Forelimb muscle (tissue), 1 donor: ENCODE data around the gene DVL3. TPM values are rescaled to one million over a fixed set of nuclear protein-coding genes. Genes with fewer than 3 reads are reported as not detected.
"Not testable (repeated sequence)": the region's sequence is repeated elsewhere in the genome, so short reads cannot be mapped to it uniquely, and the experiment has no call there.

ENCODE experiments used
- DNase-seq: peaks from one replicate; pipeline ENCODE4 v3.0.0-alpha.2; 2013; ENCODE audit warnings: low read depth
- polyA plus RNA-seq: library from polyadenylated mRNA; unstranded; fragments of 120-200 nt; gene quantifications from one replicate; pipeline ENCODE4 v1.2.1, GENCODE V29; 2013; ENCODE audit not compliant: insufficient read length

DVL3 gene
- polyA plus RNA-seq: 85.7 TPM

DNA sequence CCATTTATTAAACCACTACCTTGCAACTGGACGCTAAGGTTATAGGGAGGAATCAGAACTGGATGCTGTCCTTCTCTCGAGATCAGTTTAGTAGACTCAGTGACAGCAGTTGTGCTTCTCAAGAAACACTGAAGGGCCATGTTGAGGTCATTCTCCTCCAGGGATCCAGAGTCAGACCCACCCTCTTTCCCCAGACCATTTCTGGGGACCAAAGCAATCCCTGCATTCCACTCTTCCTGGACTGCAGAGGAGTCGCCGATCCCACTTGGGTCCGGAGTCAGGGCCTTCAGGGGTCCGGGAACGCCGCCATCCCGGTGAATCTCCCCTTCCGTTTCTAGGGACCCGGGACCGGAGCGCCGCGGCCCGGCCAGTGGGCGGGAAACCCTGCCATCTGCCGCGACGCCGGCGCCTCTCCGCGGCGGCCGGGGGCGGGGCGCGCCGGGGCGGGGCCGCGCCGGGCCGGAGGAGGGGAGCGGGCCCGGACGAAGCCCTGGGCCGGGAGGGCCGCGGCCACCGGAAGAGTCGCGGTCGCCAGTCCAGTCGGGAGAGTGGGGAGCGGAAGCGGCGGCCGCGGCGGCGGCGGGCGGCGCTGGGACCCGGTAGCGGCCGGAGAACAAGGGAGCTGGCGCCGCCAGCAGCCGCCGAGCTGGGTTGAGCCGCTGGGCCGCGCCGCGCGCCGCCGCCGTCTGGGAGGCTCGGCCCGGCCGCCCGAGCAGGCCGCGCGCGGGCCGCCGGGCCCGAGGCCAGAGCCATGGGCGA lies at the start of gene DVL3:
DVL3 (plus strand) TSS at position 493 of the 759 bp plus-strand sequence; CDS start at position 752, 259 bp downstream.
- DNase-seq: no peak

DNA sequence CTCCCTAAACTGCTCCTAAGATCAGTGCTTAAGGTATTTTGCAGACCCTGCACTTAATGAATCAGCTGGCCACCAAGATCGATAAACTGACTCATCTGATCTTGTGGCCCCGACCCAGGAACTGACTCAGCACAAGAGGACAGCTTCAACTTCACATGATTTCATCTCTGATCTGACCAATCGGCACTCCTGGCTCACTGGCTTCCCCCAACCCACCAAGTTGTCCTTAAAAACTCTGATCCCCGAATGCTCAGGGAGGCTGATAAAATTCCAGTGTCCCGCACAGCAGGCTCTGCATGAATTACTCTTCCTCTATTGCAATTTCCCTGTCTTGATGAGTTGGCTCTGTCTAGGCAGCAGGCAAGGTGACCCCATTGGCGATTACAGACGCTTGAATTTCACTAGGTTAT lies 44.9 kb upstream of the DVL3 start:
- DNase-seq: no peak

DNA sequence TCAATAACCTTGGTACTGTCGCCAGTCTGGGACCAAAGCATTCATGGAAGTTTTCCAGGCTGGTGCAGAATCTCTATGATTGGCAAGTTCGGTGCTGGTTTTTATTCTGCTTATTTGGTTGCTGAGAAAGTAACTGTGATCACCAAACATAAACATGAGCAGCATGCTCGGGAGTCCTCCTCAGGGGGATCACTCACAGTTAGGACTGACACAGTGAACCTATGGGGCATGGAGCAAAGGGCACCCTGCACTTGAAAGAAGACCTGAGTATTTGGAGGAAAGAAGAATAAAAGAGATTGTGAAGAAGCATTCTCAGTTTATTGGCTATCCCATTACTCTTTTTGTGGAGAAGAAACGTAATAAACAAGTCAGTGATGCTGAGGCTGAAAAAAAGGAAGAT lies 39.2 kb upstream of the DVL3 start:
- no peak for DNase-seq

DNA sequence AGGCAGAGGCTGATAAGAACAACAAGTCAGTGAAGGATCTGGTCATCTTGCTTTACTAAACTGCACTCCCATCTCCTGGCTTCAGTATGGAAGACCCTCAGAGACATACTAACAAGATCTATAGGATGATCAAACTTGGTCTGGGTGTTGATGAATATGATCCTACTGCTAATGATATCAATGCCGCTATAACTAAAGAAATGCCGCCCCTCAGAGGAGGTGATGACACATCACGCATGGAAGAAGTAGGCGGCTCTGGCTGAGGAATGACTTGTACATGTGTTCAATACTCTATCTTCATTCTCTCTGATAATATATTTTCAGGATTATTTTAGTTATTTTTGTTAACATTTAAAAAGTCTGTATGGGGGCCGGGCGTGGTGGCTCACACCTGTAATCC lies 37.5 kb upstream of the DVL3 start:
- DNase-seq: no peak

DNA sequence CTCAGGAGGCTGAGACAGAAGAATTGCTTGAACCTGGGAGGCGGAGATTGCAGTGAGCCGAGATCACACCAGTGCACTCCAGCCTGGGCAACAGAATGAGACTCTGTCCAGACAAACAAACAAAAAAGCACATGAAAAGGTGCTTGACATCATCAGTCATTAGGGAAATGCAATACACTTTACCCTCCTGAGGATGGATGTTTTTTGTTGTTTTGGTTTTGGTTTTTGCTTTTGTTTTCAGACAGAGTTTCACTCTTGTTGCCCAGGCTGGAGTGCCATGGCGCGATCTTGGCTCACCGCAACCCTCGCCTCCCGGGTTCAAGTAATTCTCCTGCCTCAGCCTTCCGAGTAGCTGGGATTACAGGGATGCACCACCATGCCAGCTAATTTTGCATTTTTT lies 34.1 kb upstream of the DVL3 start:
- DNase-seq: not testable (repeated sequence)

DNA sequence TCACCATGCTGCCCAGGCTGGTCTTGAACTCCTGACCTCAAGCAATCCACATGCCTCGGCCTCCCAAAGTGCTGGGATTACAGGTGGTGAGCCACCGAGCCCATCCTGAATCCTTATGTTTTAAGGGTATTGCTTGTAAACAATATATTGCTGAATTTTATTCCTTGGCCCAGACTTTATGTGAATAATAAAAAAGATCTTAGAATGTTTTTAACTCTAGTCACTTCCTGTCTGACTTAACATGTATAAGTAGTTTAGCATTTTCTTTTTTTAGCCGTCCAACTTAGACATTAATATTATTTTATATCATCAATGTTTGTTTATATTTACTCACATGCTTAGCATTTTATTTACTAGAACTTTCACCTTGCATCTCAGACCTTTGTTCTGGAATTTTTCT lies 29.2 kb upstream of the DVL3 start:
- DNase-seq: no peak

DNA sequence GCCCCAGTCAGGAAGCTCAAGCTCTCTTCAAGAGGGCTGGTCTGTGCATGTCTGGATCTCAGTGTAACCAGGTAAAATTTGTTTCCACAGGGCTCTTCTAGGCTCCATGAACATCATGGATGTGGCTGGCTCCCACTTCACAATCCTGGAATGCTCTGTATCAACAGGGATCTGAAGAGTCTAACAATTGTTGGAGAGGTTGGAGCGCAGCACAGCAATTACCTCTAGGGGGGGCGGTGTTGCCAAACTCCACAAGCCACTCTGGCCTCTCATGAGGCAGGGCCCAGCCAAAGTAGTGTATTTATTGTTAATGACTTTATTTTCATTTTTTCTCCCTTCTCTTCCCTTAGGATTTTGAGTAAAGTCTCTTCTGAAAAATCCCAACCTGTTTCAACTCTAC lies 26.2 kb upstream of the DVL3 start:
- DNase-seq: no peak

DNA sequence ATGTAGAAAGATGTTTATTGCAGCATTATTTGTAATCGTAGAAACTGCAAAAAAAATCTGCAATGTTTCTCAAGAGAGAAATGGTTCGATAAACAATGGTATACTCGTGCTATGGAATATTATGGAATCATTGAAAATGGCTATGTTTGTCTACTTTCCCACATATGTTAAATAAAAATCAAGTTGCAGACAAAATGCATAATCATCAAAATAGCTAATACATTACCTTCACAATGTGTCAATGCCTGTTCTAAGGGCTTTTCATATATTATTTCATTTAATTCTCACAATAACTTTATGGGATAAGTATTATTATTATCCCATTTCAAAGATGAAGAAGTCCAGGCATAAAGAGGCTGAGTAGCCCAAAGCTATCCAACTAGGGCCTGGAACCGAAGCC lies 22.2 kb upstream of the DVL3 start:
- no peak for DNase-seq

DNA sequence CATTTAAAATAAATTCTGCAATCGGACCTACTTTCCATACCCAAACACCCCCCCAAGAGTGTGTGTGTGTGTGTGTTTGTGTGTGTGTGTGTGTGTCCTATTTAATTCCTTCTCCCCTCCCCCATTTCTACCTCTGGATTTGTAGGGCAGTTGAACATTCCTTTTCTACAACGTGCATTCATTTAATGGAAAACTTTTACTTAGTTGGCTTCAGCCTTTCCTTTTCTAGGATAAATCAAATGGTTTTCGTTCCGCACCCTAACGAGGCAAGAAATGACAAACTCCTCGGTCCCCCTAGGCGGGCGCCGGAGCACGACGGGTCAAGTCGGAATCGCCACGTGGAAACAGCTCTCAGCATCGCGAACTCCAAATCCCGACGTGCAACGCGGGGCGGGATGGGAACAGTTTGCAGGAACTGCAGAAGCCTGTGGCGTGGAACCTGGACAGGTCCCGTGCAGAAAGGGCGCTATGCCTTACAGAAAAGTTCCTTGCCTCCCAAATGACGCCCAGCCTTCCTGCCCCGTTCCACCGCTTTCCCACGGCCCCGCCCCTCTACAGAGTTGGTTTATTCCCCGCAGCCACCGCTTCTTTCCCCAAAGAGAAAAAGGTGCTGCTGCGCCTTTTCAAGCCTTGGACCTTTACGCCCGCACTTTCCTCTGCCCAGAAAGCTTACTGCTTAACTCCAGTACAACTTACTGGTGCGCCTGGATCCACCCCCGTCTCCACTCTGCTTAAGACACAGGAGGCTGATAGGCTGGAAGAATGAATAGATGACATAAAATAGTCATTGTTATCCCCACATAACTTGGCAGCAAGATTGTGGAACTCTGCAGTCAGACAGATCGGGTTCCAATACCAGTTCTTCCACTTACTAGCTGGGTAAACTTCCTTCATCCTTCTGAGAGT lies 21.1 kb upstream of the DVL3 start:
- peak; percentile 79 for DNase-seq

DNA sequence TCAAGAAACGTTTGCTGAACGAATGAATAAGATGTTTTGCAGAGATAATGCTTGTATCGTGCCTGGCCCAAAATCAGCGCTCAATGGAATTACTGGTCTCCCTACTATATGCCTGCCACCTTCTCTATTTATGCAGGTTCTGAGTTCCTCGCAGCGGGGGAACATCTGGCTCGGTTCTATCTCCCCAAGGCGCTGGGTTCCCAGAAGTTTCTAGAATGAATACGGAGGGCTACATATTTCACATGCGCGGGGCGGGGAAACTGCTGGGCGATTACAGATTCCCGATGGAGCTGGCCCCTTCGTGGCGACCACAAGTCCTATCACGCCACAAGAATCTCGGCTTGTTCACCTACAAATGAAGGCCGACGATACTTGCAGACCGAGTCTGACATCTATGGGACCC lies 20.4 kb upstream of the DVL3 start:
- no peak for DNase-seq

DNA sequence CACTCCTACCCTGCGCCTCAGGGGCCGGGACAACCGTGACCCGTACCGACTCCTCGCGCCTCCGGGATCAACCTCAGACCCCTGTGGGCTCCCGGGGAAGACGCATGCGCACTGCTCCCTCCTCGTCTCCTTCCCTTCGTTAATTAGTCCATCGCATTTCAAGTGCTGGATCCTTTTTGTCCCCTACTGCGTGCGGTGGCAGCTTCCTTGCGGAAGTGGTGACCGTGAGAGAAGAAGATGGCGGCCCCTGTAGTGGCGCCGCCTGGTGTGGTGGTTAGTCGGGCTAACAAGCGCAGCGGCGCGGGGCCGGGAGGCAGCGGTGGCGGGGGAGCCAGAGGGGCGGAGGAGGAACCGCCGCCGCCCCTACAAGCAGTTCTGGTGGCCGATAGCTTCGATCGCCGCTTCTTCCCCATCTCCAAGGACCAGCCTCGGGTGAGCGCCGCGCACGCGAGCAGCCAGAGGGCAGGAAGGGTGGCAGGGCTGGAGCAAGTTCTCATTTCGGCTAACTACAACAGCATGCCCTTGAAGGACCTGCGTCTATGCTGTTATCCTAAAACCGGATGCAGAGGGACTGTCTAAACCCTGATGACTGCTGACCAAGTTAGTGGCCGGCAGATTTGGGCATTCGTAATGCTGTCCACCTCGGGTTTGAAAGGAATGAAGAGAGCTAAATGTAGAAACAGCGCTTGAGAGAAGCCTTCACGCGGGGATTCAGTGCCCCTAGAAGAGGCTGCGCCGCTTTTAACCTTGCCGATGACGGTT lies 19.8 kb upstream of the DVL3 start, which contains the start of gene EIF2B5:
EIF2B5 (plus strand) TSS at position 210 of the 762 bp plus-strand sequence; CDS start at position 238, 28 bp downstream.
- peak; percentile 89 for DNase-seq

DNA sequence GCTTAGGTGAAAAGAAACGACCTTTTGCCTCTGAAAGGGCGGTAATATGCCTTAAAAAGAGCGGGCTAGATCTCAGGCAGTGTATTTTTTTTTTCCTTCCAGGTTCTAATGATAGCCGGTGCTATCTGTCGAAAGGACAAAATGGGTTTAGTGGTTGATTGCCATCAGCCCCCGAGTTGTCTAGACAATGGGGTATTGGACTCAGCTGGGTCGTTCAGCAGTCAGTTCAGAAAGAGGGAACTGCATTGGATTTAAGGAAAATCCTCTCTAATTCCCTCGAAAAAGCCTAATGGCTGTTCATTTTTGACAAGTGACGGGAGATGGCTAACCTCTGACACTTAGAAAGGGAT lies 19.3 kb upstream of the DVL3 start:
- DNase-seq: no peak

DNA sequence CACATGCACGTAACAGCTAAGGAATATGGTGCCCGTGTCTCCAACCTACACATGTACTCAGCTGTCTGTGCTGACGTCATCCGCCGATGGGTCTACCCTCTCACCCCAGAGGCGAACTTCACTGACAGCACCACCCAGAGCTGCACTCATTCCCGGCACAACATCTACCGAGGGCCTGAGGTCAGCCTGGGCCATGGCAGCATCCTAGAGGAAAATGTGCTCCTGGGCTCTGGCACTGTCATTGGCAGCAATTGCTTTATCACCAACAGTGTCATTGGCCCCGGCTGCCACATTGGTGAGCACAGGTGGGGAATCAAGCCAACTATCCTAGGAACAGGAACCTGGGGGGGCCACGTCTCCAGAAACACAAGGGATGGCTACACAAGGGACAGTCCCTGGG lies 14.7 kb upstream of the DVL3 start:
- DNase-seq: no peak

DNA sequence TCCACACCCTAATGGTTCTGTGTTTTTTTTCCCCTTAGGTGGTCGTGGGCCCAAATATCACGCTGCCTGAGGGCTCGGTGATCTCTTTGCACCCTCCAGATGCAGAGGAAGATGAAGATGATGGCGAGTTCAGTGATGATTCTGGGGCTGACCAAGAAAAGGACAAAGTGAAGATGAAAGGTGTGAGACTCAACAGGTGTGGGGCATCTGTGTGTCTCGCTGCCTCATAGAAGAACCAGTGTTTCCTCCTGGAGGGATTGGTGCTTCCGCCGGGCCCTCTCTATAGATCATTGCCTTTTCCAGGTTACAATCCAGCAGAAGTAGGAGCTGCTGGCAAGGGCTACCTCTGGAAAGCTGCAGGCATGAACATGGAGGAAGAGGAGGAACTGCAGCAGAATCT lies 13.0 kb upstream of the DVL3 start:
- no peak for DNase-seq

DNA sequence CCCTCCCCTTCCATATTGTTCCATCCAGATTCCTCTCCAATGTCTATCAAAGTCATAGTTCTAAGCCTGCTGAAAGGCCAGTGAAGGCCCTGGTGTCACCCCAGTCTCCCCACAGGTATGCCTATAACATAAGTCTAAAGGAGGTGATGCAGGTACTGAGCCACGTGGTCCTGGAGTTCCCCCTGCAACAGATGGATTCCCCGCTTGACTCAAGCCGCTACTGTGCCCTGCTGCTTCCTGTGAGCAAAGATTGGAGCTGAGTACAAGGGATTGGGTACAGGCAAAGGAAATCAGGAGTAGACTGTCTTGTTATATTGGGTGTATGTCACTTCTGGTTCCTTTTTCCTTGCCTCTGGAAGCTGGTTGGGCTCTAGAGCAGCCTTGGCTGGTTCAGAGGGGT lies 11.8 kb upstream of the DVL3 start:
- no peak for DNase-seq

DNA sequence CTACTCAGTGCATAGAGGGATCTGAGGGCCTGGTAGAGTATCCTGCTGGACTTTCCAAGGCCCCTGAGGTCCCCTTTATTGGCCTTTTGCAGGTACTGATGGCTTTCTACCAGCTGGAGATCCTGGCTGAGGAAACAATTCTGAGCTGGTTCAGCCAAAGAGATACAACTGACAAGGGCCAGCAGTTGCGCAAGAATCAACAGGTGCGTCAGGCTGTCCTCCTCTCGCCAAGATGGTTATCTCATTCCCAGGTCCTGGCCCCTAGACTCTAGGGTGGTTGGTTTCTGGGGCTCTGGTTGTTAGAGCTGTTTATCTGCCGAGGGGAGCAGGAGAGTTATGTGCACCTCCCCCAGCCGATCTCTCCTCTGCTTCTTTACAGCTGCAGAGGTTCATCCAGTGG lies 10.7 kb upstream of the DVL3 start:
- no peak for DNase-seq

DNA sequence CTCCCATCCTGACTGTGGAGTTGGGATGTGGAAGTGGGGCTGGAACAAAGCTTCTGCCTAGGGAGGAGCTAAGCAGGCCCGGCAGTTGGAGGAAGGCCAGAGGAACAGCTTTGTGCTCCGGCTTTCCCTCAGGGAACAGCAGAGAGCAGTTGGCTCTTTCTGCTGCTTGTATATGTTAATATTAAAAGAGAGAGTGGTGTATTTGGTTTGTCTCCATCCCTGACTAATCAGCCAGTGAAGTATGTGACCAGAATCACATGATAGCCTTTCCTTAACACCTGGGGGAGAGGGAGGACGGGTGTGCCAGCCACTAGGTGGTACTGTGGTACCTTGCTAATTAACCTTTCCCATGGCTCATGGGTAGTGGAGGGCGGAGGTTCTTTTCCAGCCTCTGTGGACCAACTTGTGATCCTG lies 10.1 kb upstream of the DVL3 start:
- DNase-seq: peak; percentile 60

DNA sequence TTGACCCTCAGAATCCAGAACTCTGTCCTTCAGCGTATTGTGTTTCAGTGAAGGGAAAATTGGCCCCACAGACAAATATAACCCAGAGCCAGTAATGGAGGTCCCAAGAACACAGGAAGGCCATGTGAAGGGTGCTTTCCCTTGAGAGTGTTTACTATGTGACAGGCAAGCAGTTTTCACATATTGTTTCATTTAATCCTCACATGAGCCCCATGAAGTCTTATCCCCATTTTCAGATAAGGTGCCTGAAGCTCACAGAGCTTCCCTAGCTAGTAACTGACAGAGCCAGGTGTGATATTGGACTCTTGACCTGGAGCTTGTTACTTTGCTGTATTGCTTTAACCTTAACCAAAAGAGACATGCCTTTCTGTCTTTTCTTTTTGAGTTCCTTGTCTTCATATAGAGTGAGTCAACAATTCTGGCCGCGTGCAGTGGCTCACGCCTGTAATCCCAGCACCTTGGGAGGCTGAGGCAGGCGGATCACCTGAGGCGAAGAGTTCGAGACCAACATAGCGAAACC lies 9.4 kb upstream of the DVL3 start:
- no peak for DNase-seq

DNA sequence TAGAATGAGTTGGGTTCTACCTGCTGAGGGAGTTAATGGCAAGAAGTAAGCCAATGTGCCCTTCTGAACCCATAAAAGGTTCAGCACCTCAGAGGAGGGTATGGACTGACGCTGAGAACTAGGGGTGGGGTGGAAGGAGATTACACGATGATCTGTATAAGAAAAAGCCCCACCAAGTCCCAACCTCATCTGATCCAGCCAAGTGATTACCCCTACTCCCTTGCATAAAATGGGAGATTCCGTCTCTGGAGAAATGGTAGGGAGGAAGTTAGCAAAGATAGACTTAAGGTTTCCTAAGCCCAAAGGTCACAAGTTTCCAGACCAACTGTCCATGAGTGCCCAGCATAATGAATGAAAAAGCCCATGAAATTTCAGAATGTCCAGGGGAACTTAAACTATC lies 7.1 kb upstream of the DVL3 start:
- no peak for DNase-seq

DNA sequence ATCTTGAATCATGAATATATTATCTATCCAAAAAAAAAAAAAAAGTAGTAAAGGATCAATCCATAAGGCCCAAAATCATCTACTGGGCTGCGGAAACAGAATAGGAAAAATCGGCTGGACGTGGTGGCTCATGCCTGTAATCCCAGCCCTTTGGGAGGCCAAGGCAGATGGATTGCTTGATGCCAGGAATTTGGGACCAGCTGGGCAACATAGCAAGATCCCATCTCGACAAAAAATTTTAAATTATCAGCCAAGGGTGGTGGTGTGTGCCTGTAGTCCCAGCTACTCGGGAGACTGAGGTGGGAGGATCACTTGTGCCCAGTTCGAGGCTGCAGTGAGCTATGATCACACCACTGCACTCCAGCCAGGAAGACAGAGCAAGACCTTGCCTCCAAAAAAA lies 6.1 kb upstream of the DVL3 start:
- DNase-seq: no peak

DNA sequence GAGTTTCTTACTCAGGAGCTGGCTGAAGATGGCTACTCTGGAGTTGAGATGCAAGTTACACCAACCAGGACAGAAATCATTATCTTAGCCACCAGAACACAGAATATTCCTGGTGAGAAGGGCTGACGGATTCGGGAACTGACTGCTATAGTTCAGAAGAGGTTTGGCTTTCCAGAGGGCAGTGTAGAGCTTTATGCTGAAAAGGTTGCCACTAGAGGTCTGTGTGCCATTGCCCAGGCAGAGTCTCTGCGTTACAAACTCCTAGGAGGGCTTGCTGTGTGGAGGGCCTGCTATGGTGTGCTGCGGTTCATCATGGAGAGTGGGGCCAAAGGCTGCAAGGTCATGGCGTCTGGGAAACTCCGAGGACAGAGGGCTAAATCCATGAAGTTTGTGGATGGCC lies 5.4 kb upstream of the DVL3 start:
- DNase-seq: not testable (repeated sequence)
